Cardiac fibroblast (primary cell): ENCODE data around the gene CDC26.

Source experiments
- DNase-seq, 2 donors: peaks; one replicate each; pipeline versions ENCODE4 v3.0.0 to v3.0.0-alpha.2; 2010; ENCODE audit warnings: low read depth in 2 of 2
- H3K4me3 ChIP-seq, 2 donors: replicated peaks in 1 of 2; 1 replicate in 1 of 2; 2 replicates in 1 of 2; pipeline ENCODE4 v1.5.1; 2011; ENCODE audit warnings: low read depth in 2 of 2, low read length in 2 of 2, mild to moderate bottlenecking in 2 of 2, moderate library complexity in 1 of 2
- TF ChIP-seq, protein P1 (sequence below): IDR thresholded peaks from one replicate; pipeline ENCODE4 v1.5.1; 2011; ENCODE audit warnings: low read depth, mild to moderate bottlenecking, low read length, inconsistent platforms

CDC26 gene

DNA sequence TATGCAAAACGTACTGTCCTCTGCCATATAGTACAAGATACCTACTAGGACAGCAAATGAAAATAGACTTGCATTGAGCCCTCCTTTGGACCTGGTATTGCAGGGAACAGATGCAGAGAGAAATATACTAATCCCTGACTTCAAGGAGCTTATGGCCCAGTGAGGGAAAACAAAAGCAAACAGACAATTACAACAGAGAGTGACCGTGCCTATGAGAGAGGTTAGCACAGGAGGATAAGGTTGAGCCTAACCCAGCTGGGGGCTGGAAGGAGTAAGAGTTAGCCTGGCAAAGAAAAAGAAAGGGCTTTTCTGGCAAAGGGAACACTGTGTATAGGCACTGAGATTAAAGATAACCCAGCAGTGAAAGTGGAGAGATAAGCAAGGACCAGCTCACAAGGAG lies 5.5 kb downstream of the CDC26 start:
- no peak overlapping the region for H3K4me3 ChIP-seq
- DNase-seq = no peak
- TF ChIP-seq, protein P1, sequence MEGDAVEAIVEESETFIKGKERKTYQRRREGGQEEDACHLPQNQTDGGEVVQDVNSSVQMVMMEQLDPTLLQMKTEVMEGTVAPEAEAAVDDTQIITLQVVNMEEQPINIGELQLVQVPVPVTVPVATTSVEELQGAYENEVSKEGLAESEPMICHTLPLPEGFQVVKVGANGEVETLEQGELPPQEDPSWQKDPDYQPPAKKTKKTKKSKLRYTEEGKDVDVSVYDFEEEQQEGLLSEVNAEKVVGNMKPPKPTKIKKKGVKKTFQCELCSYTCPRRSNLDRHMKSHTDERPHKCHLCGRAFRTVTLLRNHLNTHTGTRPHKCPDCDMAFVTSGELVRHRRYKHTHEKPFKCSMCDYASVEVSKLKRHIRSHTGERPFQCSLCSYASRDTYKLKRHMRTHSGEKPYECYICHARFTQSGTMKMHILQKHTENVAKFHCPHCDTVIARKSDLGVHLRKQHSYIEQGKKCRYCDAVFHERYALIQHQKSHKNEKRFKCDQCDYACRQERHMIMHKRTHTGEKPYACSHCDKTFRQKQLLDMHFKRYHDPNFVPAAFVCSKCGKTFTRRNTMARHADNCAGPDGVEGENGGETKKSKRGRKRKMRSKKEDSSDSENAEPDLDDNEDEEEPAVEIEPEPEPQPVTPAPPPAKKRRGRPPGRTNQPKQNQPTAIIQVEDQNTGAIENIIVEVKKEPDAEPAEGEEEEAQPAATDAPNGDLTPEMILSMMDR = no peak

DNA sequence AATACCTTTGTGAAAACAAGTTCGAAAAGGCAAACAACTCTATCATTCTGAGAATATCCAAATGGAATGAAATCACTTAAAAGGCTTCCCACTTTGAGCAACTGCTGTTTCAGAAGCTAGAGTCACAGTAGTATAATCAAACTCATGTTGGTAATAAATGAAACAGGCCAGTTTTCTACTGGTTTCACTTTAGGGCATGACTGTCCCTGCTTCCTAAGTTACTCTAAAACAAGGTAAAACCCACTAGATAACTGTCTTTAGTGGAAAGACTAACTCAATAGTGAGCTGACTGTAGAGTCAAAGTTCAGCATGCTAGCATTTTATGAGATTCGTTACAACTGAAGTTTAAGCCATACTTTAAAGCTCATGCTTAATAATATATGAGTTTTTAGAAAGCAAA lies 6.0 kb downstream of the CDC26 start:
- no peak for DNase-seq
- no peak overlapping the region for H3K4me3 ChIP-seq
- TF ChIP-seq, protein P1 = no peak

DNA sequence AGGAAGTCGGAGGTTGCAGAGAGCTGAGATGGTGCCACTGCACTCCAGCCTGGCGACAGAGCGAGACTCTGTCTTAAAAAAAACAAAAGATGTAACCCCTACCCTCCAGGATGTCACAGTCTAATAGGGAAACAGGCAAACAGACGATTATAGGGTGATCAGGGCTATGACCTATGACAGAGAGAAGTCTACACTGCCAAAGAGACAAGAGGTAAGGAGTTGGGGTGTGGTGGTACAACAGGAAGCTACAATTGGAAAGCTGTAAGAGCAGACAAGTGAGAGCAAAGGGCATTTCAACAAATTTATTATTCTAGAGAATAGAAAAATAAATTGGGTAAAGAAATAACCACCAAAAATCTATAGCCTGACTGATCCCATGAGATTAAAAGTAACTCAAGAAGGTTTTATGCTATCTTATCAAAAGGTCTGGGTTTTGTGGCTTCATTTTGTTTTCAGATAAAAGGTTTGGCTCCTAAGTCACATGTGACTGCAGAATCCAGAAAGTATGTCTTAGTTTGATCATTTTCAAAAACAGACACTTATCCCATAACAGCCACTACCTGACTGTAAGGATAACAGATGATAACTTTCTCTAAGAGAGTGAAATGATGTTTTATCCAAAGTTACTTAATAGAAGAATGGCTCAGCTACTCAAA lies 7.3 kb downstream of the CDC26 start:
- TF ChIP-seq, protein P1 = no peak
- H3K4me3 ChIP-seq = no peak overlapping the region

DNA sequence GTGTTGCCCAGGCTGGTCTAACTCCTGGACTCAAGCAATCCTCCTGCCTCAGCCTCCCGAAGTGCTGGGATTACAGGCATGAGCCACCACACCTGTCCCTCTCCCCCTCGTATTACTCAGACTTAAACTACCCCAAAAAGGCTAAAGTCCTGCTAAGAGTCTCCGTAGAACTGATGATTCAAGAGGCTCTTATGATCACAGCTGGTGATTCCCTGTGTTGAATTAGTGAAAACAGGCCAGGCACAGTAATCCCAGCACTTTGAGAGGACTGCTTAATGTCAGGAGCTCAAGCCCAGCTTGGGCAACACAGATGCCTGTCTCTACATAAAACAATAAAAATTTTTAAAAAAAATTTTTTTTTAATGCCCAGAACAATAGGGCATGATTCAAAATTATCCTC lies 9.2 kb downstream of the CDC26 start:
- TF ChIP-seq, protein P1 = no peak
- no peak overlapping the region for H3K4me3 ChIP-seq
- no peak for DNase-seq

More for the DNA sequence above, 7.3 kb downstream of the CDC26 start:
- no peak for DNase-seq

DNA sequence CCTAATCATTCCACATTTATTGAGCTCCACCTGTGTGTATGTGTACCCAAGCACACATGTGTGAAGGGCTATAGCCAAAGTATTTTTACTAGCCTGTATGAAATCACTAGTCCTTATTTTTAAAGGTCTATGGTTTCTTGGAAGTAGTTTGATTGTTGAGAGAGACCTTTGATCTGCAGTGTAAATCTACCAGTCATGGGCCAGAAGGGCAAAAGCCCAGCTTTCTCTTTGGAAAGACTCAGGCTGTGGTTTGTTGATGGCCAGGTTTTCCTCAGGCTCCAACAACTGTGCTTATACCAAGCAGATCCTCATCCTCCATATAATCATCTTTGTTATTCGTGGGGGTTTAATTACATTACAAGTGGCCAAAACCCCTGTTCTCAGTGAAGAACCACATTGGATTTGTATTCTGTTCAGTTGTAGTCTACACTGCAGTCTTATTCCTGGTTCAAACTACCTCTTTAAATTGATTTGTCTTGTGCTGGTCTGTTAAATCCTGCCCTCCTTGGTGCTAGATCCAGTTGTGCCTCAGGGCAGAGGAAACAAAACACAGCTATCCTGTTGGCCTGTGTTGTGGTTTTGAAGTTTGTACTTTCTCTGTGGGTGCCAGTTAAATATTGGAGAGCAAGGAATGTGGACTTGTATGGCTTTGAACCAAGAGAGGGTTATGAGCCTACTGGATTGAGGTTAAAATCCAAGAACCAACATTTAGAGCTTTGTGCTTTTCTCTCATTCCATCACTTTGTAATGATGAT lies 13.3 kb downstream of the CDC26 start:
- TF ChIP-seq, protein P1 = no peak
- no peak for DNase-seq
- H3K4me3 ChIP-seq = no peak overlapping the region

DNA sequence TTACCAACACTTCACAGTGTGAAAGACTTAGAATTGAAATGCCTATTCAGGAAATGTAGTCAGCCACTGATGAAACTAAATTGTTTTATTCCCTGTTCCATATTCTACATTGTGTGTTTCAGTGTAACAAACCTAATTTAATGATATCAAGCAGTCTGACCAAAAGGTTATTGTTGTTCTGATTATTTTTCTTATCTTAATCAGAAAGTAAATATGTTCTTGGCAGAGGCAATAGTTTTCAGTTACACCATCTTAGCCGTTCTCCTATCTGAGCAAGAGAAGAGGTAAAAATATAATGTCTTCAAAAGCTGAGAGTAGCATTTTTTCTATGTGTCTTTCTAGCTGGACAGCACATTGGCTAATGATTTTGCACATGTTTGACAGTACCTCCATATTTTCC lies 17.1 kb downstream of the CDC26 start:
- H3K4me3 ChIP-seq = no peak overlapping the region
- TF ChIP-seq, protein P1 = no peak
- no peak for DNase-seq
